Measurements from ENCODE around the gene DUSP6.

- no peak for TF ChIP-seq MYC (CRISPR knock-in tag; IDR thresholded peaks at IDR 0.05; ENCODE audit: borderline replicate concordance)
- no peak for TF ChIP-seq ATF4 (CRISPR knock-in tag; IDR thresholded peaks at IDR 0.05)
- no peak for TF ChIP-seq AFF4 (CRISPR knock-in tag; IDR thresholded peaks at IDR 0.05)
- TF ChIP-seq ZNF616 (CRISPR knock-in tag; IDR thresholded peaks at IDR 0.05; ENCODE audit: low read depth), result no peak
- no peak for TF ChIP-seq CTCF (CRISPR knock-in tag; IDR thresholded peaks at IDR 0.05)
- TF ChIP-seq ZNF512 (CRISPR knock-in tag; IDR thresholded peaks at IDR 0.05), result no peak
- no peak for TF ChIP-seq RCOR2 (CRISPR knock-in tag; IDR thresholded peaks at IDR 0.05)
- TF ChIP-seq ZNF850 (CRISPR knock-in tag; conservative IDR thresholded peaks at IDR 0.05), result no peak
- no peak for TF ChIP-seq NAIF1 (CRISPR knock-in tag; IDR thresholded peaks at IDR 0.05; ENCODE audit: borderline replicate concordance)
- no peak for TF ChIP-seq NFIC (IDR thresholded peaks at IDR 0.05; ENCODE audit: low read length)
- no peak for TF ChIP-seq EP300 (IDR thresholded peaks at IDR 0.05; ENCODE audit: low read depth in 2 of 2, low read length in 2 of 2)
- TF ChIP-seq EP300 (CRISPR knock-in tag; IDR thresholded peaks at IDR 0.05; ENCODE audit: borderline replicate concordance), result no peak
Measured at GRCh38 chr12:89384807-89385206, 32.5 kb upstream of the DUSP6 start.
